CD8-positive, alpha-beta memory T cell (primary cell): ENCODE data around the gene MED13L. TPM values are rescaled to one million over a fixed set of nuclear protein-coding genes. Genes with fewer than 3 reads are reported as not detected.

Experiments used
- CTCF ChIA-PET: fragments of 350-600 bp; sonication (Branson Sonifier 250); formaldehyde crosslinking; loops from one replicate; lab custom pipeline; 2021; ENCODE audit warnings: antibody characterized with exemption; lab: Charles Lee
- POLR2A ChIA-PET: fragments of 350-600 bp; sonication (Branson Sonifier 250); formaldehyde crosslinking; loops from one replicate; lab custom pipeline; 2021; ENCODE audit warnings: antibody characterized with exemption; lab: Charles Lee
- DNase-seq, 5 donors: peaks; one replicate each; pipeline versions ENCODE4 v3.0.0 to v3.0.0-alpha.2; 2020 to 2022; ENCODE audit warnings: mixed read lengths in 1 of 5
- H3K27ac ChIP-seq: one replicate; pipeline ENCODE4 v1.7.0; 2013; ENCODE audit warnings: low read depth, mild to moderate bottlenecking, low read length, moderate library complexity
- H3K27me3 ChIP-seq: 2 replicates; pipeline ENCODE4 v1.7.0; 2013; ENCODE audit warnings: low read length, mild to moderate bottlenecking; ENCODE audit not compliant: insufficient read depth, poor library complexity, severe bottlenecking
- H3K36me3 ChIP-seq: 2 replicates; pipeline ENCODE4 v1.7.0; 2013; ENCODE audit warnings: mild to moderate bottlenecking, low read length, moderate library complexity; ENCODE audit not compliant: insufficient read depth
- H3K4me1 ChIP-seq: 2 replicates; pipeline ENCODE4 v1.7.0; 2013; ENCODE audit warnings: mild to moderate bottlenecking, low read length, moderate library complexity; ENCODE audit not compliant: insufficient read depth
- H3K4me3 ChIP-seq: 2 replicates; pipeline ENCODE4 v1.7.0; 2013; ENCODE audit warnings: mild to moderate bottlenecking, low read length
- H3K9me3 ChIP-seq: 2 replicates; pipeline ENCODE4 v1.7.0; 2013; ENCODE audit warnings: mild to moderate bottlenecking, low read length
- H3K27ac Mint-ChIP-seq, 8 donors: one replicate each; pipeline ENCODE4 v1.8.0; 2020 to 2021; ENCODE audit warnings: mixed read lengths in 8 of 8, mild to moderate bottlenecking in 6 of 8, inconsistent platforms in 3 of 8, moderate library complexity in 3 of 8
- H3K27me3 Mint-ChIP-seq, 2 donors: one replicate each; pipeline ENCODE4 v1.8.0; 2020 to 2021; ENCODE audit warnings: mixed read lengths in 2 of 2, mild to moderate bottlenecking in 1 of 2, moderate library complexity in 1 of 2
- H3K36me3 Mint-ChIP-seq, 3 donors: one replicate each; pipeline ENCODE4 v1.8.0; 2020 to 2021; ENCODE audit warnings: mixed read lengths in 3 of 3, inconsistent platforms in 1 of 3, mild to moderate bottlenecking in 1 of 3
- H3K4me1 Mint-ChIP-seq, 3 donors: one replicate each; pipeline ENCODE4 v1.8.0; 2020 to 2021; ENCODE audit warnings: mixed read lengths in 3 of 3, inconsistent platforms in 1 of 3, mild to moderate bottlenecking in 1 of 3
- H3K4me3 Mint-ChIP-seq, 7 donors: one replicate each; pipeline ENCODE4 v1.8.0; 2020 to 2021; ENCODE audit warnings: mixed read lengths in 7 of 7, mild to moderate bottlenecking in 6 of 7, moderate library complexity in 4 of 7, inconsistent platforms in 2 of 7
- H3K9me3 Mint-ChIP-seq, 5 donors: one replicate each; pipeline ENCODE4 v1.8.0; 2020 to 2022; ENCODE audit warnings: mixed read lengths in 5 of 5, mild to moderate bottlenecking in 3 of 5, moderate library complexity in 2 of 5, inconsistent platforms in 1 of 5
- polyA plus RNA-seq: library from polyadenylated mRNA; unstranded; fragments of 300-500 nt; fragmentation: Illumina TruSeq; gene quantifications from one replicate; pipeline ENCODE4 v1.2.3, GENCODE V29; 2021
- total RNA-seq, 2 experiments: library from RNA; stranded (reverse); gene quantifications; one replicate each; pipeline ENCODE4 v1.2.3, GENCODE V29; 2021

The MED13L gene
- total and polyA plus RNA-seq, 3 experiments from 2014 or later = 6.6 to 53.4 (median 49.7) TPM

- Histone ChIP-seq H3K4me3 (no peak overlapping the region), H3K9me3 (no peaks in the 10 kb centered on the region), H3K27me3 (no peaks in the 10 kb centered on the region), H3K36me3 (no peaks in the 10 kb centered on the region), H3K4me1 (peaks cover 68% of the 10 kb centered on the region), H3K27ac (no peak overlapping the region)
- no peak for DNase-seq
- H3K27ac Mint-ChIP-seq = no peak overlapping the region
- POLR2A ChIA-PET = no interaction called here
- no peak overlapping the region for H3K4me3 Mint-ChIP-seq
- H3K36me3 Mint-ChIP-seq = no peaks in the 10 kb centered on the region
- peaks cover 30 to 51% (median 46%) of the 10 kb centered on the region in 3 donors for H3K4me1 Mint-ChIP-seq
- no peaks in the 10 kb centered on the region for H3K9me3 Mint-ChIP-seq
- CTCF ChIA-PET = no interaction called here
- H3K27me3 Mint-ChIP-seq = no peaks in the 10 kb centered on the region
These were observed 14.8 kb downstream of the MED13L start for GRCh38 chr12:116262741-116263140.

DNA sequence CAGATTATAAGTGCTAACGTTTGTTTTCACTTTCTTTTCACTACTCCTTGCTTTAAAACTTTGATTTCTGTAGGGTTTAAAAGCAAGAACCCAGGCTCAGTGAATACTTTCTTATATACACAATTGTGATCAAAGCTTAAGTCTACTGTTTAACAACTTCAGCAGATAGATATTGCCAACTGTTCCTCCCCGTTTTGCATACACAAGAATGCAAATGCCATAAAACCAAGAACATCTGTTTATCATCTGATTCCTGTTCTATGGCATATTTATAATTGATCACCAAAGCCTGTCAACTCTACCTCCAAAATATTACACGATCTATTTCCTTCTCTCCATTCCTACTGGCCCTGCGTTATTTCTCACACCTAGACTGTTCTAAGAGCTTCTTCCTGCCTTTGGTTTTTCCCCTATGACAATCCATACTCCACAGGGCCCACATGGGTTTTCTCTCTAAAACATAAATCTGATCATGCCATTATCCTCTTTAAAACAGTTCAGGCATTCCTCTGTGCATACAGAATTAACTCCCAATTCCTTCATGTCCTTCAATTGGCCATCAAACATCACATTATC lies 15.9 kb downstream of the MED13L start:
- CTCF ChIA-PET = no interaction called here
- no peak for DNase-seq
- Histone ChIP-seq H3K36me3 (no peaks in the 10 kb centered on the region), H3K4me3 (no peak overlapping the region), H3K9me3 (no peaks in the 10 kb centered on the region), H3K27me3 (no peaks in the 10 kb centered on the region), H3K4me1 (peaks cover 62% of the 10 kb centered on the region), H3K27ac (no peak overlapping the region)
- POLR2A ChIA-PET = no interaction called here
- Mint-ChIP-seq H3K4me1 (peaks cover 40 to 58% (median 57%) of the 10 kb centered on the region in 3 donors), H3K9me3 (no peaks in the 10 kb centered on the region), H3K36me3 (no peaks in the 10 kb centered on the region), H3K27ac (peak overlapping the region in 1 of 8 donors; percentile 0), H3K27me3 (no peaks in the 10 kb centered on the region), H3K4me3 (peak overlapping the region in 5 of 7 donors; percentile 1 to 40 (median 2))

- Histone ChIP-seq H3K4me3 (no peak overlapping the region), H3K36me3 (no peaks in the 10 kb centered on the region), H3K4me1 (peaks cover 46% of the 10 kb centered on the region), H3K27ac (no peak overlapping the region), H3K27me3 (no peaks in the 10 kb centered on the region), H3K9me3 (no peaks in the 10 kb centered on the region)
- ChIA-PET CTCF (no interaction called here), POLR2A (no interaction called here)
- peak overlapping the region in 1 of 8 donors; percentile 62 for H3K27ac Mint-ChIP-seq
- H3K4me3 Mint-ChIP-seq = peak overlapping the region in 1 of 7 donors; percentile 44
- H3K36me3 Mint-ChIP-seq = no peaks in the 10 kb centered on the region
- H3K9me3 Mint-ChIP-seq = no peaks in the 10 kb centered on the region
- no peaks in the 10 kb centered on the region for H3K27me3 Mint-ChIP-seq
- no peak for DNase-seq
- peaks cover 54 to 71% (median 68%) of the 10 kb centered on the region in 3 donors for H3K4me1 Mint-ChIP-seq
These were observed 17.5 kb downstream of the MED13L start for GRCh38 chr12:116259800-116260577.

DNA sequence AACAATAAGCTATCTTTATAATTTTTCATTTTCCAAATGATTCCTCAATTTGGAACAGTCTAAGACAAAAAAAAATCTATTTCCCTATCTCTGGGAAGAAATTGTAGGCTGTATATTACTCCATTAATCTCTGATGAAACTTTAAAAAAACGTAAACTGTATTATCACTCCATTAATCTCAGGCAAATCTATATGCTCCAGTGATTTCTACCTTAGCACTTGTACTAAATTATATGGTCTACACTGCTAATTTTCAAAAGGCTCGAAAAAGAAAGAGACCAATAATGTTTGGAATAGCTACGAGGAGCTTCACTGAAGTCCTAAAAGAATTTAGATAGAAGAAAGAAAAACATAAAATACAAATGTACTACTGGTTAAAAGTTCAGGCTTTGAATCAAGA lies 19.7 kb downstream of the MED13L start:
- H3K4me3 Mint-ChIP-seq = no peak overlapping the region
- no peak overlapping the region for H3K27ac ChIP-seq
- peaks cover 28% of the 10 kb centered on the region for H3K4me1 ChIP-seq
- no peaks in the 10 kb centered on the region for H3K9me3 ChIP-seq
- H3K27ac Mint-ChIP-seq = no peak overlapping the region
- POLR2A ChIA-PET = no interaction called here
- CTCF ChIA-PET = interaction anchor here (1.2 kb wide), 1 partner anchor 9 kb away, joined by 3 read pairs; no protein-coding TSS in a partner anchor
- H3K4me3 ChIP-seq = no peak overlapping the region
- H3K36me3 ChIP-seq = no peaks in the 10 kb centered on the region
- no peaks in the 10 kb centered on the region for H3K27me3 Mint-ChIP-seq
- H3K36me3 Mint-ChIP-seq = no peaks in the 10 kb centered on the region
- no peak for DNase-seq
- H3K4me1 Mint-ChIP-seq = peaks cover 66 to 88% (median 73%) of the 10 kb centered on the region in 3 donors
- H3K9me3 Mint-ChIP-seq = no peaks in the 10 kb centered on the region
- no peaks in the 10 kb centered on the region for H3K27me3 ChIP-seq

- Mint-ChIP-seq H3K4me1 (peaks cover 67 to 88% (median 79%) of the 10 kb centered on the region in 3 donors), H3K4me3 (peak overlapping the region in 2 of 7 donors; percentile 6 to 32), H3K36me3 (peaks cover 0 to 2% (median 0%) of the 10 kb centered on the region in 3 donors), H3K27me3 (no peaks in the 10 kb centered on the region), H3K27ac (peak overlapping the region in 6 of 8 donors; percentile 5 to 72 (median 40)), H3K9me3 (peaks cover 0 to 4% (median 0%) of the 10 kb centered on the region in 5 donors)
- H3K4me1 ChIP-seq = peaks cover 23% of the 10 kb centered on the region
- no peaks in the 10 kb centered on the region for H3K36me3 ChIP-seq
- H3K4me3 ChIP-seq = no peak overlapping the region
- ChIA-PET CTCF (no interaction called here), POLR2A (no interaction called here)
- H3K9me3 ChIP-seq = no peaks in the 10 kb centered on the region
- no peak for DNase-seq
- no peak overlapping the region for H3K27ac ChIP-seq
- no peaks in the 10 kb centered on the region for H3K27me3 ChIP-seq
These were observed 20.3 kb downstream of the MED13L start for GRCh38 chr12:116257215-116257614.

DNA sequence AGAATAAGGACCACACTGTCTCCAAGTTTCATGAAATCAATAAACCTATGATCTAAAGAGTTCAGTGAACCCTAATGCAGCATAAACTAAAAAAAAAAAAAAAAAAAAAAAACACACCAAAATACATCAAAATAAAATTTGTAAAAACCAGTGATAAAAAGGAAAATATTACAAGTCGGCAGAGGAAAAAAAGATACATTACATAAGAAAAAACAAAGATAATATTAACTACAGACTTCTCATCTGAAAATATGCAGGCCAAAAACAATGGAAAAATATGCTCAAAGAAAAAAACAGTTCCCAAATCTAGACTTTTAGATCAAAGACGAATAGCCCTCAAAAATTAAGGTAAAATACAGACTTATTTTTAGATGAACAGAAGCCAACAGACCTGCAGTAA lies 27.6 kb downstream of the MED13L start:
- ChIA-PET POLR2A (no interaction called here), CTCF (interaction anchor here (1.7 kb wide), 1 partner anchor 13 kb away, joined by 6 read pairs; no protein-coding TSS in a partner anchor)
- Histone ChIP-seq H3K4me3 (no peak overlapping the region), H3K4me1 (peaks cover 36% of the 10 kb centered on the region), H3K27ac (no peak overlapping the region), H3K36me3 (no peaks in the 10 kb centered on the region), H3K27me3 (no peaks in the 10 kb centered on the region), H3K9me3 (no peaks in the 10 kb centered on the region)
- Mint-ChIP-seq H3K36me3 (peaks cover 1 to 23% (median 5%) of the 10 kb centered on the region in 3 donors), H3K4me3 (peak overlapping the region in 1 of 7 donors; percentile 28), H3K27ac (no peak overlapping the region), H3K27me3 (no peaks in the 10 kb centered on the region), H3K9me3 (peaks cover 9 to 20% (median 13%) of the 10 kb centered on the region in 5 donors), H3K4me1 (peaks cover 65 to 83% (median 78%) of the 10 kb centered on the region in 3 donors)
- DNase-seq = no peak

DNA sequence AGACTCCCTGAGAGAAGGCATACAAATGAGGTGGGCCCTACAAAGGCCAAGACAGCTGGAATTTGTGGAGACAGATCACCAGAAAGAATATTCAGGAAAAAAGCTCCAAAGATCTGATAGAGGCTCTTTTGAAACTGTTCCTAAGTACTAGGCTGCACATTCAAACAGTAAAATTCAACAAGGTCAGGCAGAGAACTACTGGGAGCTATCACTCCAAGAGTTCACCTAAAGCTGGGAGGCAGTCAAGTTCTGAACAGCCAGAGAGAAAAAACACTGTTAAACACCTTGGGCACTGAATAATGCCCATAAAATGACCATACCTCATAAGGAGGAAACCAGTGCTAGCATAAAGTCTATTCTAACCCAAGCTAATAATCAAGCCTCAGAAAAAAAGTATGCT lies 28.6 kb downstream of the MED13L start:
- Mint-ChIP-seq H3K4me1 (peaks cover 64 to 83% (median 78%) of the 10 kb centered on the region in 3 donors), H3K36me3 (peaks cover 1 to 23% (median 5%) of the 10 kb centered on the region in 3 donors), H3K9me3 (peaks cover 9 to 20% (median 13%) of the 10 kb centered on the region in 5 donors), H3K27ac (no peak overlapping the region), H3K4me3 (peak overlapping the region in 3 of 7 donors; percentile 9 to 29 (median 10)), H3K27me3 (no peaks in the 10 kb centered on the region)
- Histone ChIP-seq H3K4me3 (no peak overlapping the region), H3K4me1 (peaks cover 46% of the 10 kb centered on the region), H3K27me3 (no peaks in the 10 kb centered on the region), H3K36me3 (no peaks in the 10 kb centered on the region), H3K9me3 (no peaks in the 10 kb centered on the region), H3K27ac (no peak overlapping the region)
- ChIA-PET POLR2A (no interaction called here), CTCF (interaction anchor here (0.7 to 1.7 kb wide), 2 partner anchors 12 to 351 kb away, joined by 3 to 6 read pairs; no protein-coding TSS in a partner anchor)
- no peak for DNase-seq

DNA sequence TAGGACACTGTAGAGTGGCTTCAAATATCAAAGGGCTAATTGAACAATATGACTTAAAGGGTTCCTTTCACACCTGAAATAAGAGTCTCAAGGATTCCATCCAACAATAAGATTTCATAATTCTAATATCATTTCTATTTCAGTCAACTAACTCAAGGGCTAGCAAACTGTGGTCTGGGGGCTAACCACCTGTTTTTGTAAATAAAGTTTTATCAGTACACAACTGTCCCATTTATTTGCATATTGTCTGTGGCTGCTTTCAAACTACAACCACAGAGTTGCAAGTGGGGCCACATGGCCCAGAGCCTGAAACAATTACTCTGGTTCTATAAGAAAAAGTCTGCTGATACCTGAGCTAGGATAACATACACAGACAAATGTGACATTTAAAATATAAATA lies 29.1 kb downstream of the MED13L start:
- Histone ChIP-seq H3K27me3 (no peaks in the 10 kb centered on the region), H3K36me3 (no peaks in the 10 kb centered on the region), H3K9me3 (no peaks in the 10 kb centered on the region), H3K4me1 (peaks cover 51% of the 10 kb centered on the region), H3K27ac (no peak overlapping the region), H3K4me3 (no peak overlapping the region)
- H3K27me3 Mint-ChIP-seq = no peaks in the 10 kb centered on the region
- H3K9me3 Mint-ChIP-seq = peaks cover 9 to 20% (median 13%) of the 10 kb centered on the region in 5 donors
- H3K4me3 Mint-ChIP-seq = peak overlapping the region in 1 of 7 donors; percentile 7
- CTCF ChIA-PET = interaction anchor here (1.7 kb wide), 1 partner anchor 12 kb away, joined by 6 read pairs; no protein-coding TSS in a partner anchor
- peaks cover 68 to 86% (median 81%) of the 10 kb centered on the region in 3 donors for H3K4me1 Mint-ChIP-seq
- no peak overlapping the region for H3K27ac Mint-ChIP-seq
- H3K36me3 Mint-ChIP-seq = peaks cover 1 to 23% (median 5%) of the 10 kb centered on the region in 3 donors
- DNase-seq = no peak
- POLR2A ChIA-PET = no interaction called here
